ENCODE results near the gene CES4A.

DNA sequence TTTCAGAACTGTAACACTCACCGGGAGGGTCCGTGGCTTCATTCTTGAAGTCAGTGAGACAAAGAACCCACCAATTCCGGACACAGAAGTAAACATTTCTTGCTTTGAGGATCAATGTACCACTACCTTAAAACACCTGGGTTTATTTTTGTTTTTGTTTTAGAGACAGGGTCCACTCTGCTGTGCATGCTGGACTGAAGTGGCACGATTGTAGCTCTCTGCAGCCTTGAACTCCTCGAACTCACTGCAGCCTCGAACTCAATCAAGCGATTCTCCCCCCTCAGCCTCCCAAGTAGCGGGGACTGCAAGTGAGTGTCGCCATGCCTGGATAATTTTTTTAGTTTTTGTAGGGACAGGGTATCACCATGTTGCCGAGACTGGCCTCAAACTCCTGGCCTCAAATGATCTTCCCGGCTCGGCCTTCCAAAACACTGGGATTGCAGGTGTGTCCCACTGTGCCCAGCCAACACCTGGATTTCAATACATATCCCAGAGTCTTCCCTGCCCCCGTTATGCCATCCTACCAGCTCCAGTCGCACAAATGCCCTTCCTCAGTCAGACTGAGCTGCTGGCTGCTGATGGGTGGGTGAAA, 13.0 kb upstream of the CES4A start:
- TF ChIP-seq NFATC3 (IDR thresholded peaks at IDR 0.05) (no peak), ETV6 (IDR thresholded peaks at IDR 0.05; ENCODE audit: borderline replicate concordance in 1 of 2, low read depth in 2 of 2, low read length in 1 of 2) (no peak), ETV6 (CRISPR knock-in tag; IDR thresholded peaks at IDR 0.05; ENCODE audit: borderline replicate concordance) (no peak)
- TF ChIP-seq, protein P1, sequence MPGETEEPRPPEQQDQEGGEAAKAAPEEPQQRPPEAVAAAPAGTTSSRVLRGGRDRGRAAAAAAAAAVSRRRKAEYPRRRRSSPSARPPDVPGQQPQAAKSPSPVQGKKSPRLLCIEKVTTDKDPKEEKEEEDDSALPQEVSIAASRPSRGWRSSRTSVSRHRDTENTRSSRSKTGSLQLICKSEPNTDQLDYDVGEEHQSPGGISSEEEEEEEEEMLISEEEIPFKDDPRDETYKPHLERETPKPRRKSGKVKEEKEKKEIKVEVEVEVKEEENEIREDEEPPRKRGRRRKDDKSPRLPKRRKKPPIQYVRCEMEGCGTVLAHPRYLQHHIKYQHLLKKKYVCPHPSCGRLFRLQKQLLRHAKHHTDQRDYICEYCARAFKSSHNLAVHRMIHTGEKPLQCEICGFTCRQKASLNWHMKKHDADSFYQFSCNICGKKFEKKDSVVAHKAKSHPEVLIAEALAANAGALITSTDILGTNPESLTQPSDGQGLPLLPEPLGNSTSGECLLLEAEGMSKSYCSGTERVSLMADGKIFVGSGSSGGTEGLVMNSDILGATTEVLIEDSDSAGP (CRISPR knock-in tag; IDR thresholded peaks at IDR 0.05), result no peak

Measured in K562 (cell line).